Iris pigment epithelial cell (primary cell): ENCODE results near the gene VAMP8.
"Not testable (repeated sequence)": the region's sequence is repeated elsewhere in the genome, so short reads cannot be mapped to it uniquely, and the experiment has no call there.

Source experiments
- DNase-seq: peaks from one replicate; pipeline ENCODE4 v3.0.0-alpha.2; 2011; ENCODE audit warnings: low read depth

VAMP8 gene

GRCh38 chr2:85577386-85578242 lies at the start of gene VAMP8:
VAMP8 (plus strand) TSS chr2:85577586; CDS start chr2:85577647, 61 bp downstream.
- no peak for DNase-seq

GRCh38 chr2:85527787-85528186 lies 49.6 kb upstream of the VAMP8 start:
- no peak for DNase-seq

- DNase-seq: no peak
These were observed 49.0 kb upstream of the VAMP8 start for GRCh38 chr2:85528355-85528754.

GRCh38 chr2:85529809-85530208 lies 47.6 kb upstream of the VAMP8 start:
- DNase-seq: no peak

DNA sequence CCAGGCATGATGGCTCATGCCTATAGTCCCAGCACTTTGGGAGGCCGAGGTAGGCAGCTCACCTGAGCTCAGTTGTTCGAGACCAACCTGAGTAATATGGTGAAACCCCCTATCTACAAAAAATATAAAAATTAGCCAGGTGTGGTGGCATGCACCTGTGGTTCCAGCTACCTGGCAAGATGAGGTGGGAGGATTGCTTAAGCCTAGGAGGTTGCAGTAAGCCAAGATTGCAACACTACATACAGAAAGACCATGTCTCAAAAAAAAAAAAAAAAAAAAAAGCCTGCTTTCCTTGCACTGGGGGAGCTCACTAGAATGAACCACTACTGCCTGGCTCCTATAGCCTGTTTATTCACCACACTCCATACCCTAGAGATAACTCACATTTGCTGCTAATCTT lies 45.8 kb upstream of the VAMP8 start:
- DNase-seq: no peak

DNA sequence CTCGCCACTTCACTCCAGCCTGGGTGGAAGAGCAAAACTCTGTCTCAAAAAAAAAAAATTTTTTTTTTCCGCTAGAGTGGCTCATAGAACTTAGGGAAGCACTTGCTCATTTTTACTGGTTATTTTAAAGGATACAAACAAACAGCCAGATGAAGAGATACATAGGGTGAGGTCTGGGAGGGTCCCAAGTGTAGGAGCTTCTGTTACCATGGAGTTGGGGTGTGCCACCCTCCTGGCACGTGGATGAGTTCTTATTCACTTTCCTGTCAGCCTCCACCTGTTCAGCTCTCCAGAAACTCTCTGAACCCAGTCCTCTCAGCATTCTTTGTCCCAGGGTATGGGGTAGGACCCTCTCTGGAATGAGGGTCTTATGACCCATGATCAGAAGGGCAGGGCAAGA lies 43.3 kb upstream of the VAMP8 start:
- DNase-seq: no peak

- DNase-seq: no peak
These were observed 42.5 kb upstream of the VAMP8 start for GRCh38 chr2:85534881-85535280.

- peak; percentile 81 for DNase-seq
These were observed 40.9 kb upstream of the VAMP8 start for GRCh38 chr2:85536479-85536878.

DNA sequence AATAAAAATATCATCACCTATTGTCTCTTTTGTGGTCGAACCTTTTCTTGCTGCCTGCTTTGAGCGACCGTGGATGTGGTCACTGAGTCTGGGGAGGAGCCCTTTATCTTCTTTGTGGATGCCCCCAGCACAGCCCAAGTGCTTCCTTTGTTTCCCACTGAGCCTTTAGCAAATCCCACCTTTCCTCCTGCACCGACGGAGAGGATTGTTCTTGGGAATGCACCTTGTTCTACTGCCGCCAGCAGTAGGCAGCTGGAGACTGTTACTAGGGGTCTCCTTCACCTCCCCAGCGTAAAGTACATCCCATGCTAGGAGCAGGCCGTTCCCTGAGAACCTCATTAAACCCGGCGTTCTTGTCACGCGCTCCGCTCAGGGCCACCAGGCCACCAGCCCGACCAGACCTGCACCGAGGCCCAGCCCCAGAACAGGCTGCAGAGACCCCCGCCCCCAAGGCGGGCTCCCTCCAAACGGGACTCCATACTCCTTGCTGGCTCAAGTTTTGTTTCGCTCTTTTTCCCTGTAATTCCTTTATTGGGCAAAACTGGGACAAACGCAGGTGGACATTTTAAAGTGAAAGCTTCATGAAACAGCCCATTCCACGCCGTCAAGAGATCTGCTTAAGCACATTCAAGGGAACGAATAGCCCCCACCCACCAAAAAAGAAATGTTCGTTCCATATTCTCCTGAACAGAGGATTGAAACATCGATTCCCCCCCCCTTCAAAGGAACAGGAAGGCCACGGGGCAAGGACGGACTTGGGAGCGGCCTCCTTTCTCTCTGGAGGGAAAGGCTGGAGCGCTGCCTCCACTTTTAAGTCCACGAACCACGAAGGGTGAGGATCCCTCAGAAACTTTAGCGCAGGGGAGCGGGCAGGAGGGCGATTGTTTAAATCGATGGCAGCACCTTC lies 39.5 kb upstream of the VAMP8 start:
- peak; percentile 42 for DNase-seq

DNA sequence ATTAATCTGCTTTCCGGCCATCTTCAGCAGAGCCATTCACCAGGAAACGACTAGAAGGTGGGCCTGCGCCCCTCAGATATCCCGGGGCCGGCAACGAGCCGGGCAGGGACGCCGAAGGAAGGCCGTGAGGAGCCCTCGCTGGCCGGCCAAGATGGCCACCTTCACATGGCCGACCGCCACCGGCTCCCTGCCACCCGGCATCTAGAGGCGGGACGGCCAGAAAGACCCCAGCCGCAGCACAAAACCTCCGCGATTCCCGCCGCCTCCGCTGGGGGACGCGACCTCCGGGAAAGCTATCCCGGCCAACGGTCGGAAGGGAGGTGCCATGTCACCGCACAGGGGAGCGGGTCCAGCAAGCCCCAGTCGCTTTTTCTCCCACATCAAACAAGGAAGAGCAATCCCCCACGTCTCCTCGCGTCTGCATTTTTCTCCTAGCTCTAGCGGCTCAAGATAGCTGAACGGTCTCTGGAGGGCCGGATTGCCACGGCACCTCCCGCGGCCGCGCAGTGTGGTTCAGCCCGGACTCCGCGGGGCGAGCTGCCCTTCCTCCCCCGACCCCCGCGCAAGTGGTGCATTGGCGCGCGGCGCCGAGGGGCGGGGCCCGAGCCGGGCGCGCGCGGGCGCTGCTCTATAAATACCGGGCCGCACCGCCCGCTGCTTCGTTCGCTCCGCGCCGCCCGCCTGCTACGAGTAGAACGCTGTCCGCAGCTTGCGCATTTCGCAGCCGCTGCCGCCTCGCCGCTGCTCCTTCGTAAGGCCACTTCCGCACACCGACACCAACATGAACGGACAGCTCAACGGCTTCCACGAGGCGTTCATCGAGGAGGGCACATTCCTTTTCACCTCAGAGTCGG lies 38.7 kb upstream of the VAMP8 start, which contains the start of gene MAT2A:
Gene MAT2A, plus strand, starts transcription at position 662 of the 854 bp plus-strand sequence. Its CDS starts 120 bp downstream, at position 782.
- peak; percentile 87 for DNase-seq

DNA sequence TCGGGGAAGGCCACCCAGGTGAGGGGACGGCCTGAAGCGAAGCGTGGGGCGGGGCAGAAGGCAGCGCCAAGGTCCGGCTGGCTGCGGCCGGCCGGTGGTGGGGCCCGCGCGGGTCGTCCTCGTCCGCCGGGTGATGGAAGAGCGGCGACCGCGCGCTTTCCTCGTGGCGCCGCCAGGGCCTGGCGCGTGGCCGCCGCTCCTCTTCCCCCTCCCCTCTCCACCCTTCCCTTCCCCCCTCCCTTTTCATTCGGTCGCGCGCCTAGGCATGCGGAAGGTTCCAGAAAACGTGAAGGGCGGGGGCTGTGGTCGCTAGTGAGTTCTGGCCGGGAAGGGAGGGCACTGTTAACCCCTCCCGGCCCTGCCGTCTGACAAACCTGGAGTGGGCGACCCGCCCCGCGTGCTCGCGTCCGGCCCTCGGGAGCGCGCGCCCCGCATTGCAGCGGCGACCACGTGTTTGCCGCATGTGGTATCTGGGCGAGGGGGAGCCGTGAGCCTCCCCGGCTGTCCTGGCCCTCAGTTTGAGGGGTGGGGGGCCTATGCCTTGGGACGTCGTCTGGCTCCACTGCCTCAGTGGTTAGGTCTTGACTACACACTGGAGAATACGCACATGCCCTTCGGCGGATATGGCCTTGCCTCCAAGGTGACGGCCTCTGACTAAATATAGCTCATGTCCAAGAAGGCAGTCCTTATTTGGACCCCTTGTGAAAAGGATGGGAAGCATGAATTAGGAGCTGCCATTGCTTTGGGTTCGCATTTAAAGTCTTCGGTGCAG lies 37.8 kb upstream of the VAMP8 start:
- peak; percentile 57 for DNase-seq

DNA sequence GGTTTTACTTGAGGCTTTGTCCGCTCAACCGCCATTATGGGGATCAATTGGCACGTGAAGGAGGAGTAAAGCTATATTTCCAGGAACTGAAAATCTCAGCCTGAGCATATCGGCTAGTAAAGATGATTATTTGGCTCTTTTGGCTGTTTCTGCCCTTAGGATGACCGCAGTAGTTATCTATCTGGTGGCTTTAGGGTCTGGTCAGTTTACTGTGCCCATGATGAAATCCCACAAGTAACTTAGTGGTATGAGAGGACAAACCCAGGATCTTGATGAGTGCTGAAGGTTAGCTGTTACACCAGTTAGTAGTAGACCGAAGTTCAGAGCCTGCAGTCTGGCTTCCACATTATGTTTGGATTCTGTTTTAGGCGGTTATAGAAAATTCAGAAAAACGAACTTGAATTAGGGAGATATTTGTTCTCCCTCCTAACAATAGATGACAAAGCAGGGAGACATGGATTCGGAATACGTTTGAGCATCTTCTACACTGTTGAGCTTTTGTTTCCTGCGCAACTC lies 37.2 kb upstream of the VAMP8 start:
- no peak for DNase-seq

- no peak for DNase-seq
These were observed 36.1 kb upstream of the VAMP8 start for GRCh38 chr2:85541262-85541661.

GRCh38 chr2:85541753-85542457 lies 35.5 kb upstream of the VAMP8 start:
- DNase-seq: no peak

GRCh38 chr2:85542777-85543176 lies 34.6 kb upstream of the VAMP8 start:
- DNase-seq: no peak

DNA sequence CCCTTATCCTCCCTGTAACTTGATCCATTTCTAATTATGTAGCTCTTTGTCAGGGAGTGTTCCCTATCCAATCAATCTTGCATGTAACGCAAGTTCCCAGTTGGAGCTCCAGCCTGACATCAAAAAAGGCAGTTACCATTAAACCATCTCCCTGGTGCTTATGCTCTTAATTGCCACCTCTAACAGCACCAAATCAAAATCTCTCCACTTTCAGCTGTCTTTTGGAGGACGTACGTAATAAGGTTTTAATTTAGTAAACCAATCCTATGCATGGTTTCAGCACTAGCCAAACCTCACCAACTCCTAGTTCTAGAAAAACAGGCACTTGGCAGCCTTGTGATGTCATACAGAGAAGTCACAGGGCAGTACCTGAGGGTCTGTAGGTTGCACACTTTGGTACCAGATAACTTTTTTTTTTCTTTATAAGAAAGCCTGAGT lies 33.1 kb upstream of the VAMP8 start:
- not testable (repeated sequence) for DNase-seq

GRCh38 chr2:85544915-85545779 lies 32.2 kb upstream of the VAMP8 start:
- DNase-seq: not testable (repeated sequence)

DNA sequence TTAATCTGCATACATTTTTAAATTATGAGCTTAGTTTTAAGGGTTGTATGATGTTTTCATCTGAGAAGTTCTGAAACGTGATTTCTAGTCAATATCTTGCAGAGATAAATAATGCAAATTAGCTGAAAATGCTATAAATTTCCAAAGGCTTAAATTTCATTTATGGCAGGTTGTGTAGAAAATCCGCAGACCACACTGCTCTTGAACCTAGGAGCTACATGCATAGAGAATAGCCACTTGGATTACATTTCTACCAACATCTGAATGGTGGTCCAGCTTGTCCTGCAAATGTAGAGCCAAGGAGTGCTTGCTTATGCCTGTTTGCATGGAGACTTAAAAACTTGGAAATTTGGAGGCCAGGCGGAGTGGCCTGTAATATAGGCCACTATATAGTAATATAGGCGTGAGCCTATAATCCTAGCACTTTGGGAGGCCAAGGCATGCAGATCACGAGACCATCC lies 31.6 kb upstream of the VAMP8 start:
- DNase-seq: no peak
